ENCODE data around the gene CDH22.
A peak's percentile ranks its signal among the peaks of the same experiment; 100 is the strongest.

Gene CDH22

GRCh38 chr20:46188866-46189541 is 119.3 kb downstream of the CDH22 start:
- peak; percentile 21 for DNase-seq

- DNase-seq, result no peak
These were observed 122.1 kb downstream of the CDH22 start for GRCh38 chr20:46186210-46186609.

- DNase-seq, result no peak
These were observed 122.9 kb downstream of the CDH22 start for GRCh38 chr20:46185353-46185752.

- DNase-seq, result no peak
These were observed 124.5 kb downstream of the CDH22 start for GRCh38 chr20:46183768-46184167.

GRCh38 chr20:46182276-46183200 is 125.8 kb downstream of the CDH22 start:
- DNase-seq, result no peak

GRCh38 chr20:46179862-46180261 is 128.4 kb downstream of the CDH22 start:
- DNase-seq, result peak; percentile 52

GRCh38 chr20:46178891-46179290 is 129.4 kb downstream of the CDH22 start:
- DNase-seq, result no peak

GRCh38 chr20:46177768-46178167 is 130.5 kb downstream of the CDH22 start:
- DNase-seq, result no peak

GRCh38 chr20:46176739-46177378 is 131.4 kb downstream of the CDH22 start:
- peak; percentile 83 for DNase-seq

GRCh38 chr20:46175127-46175494 is 133.2 kb downstream of the CDH22 start:
- DNase-seq, result no peak

- DNase-seq, result no peak
These were observed 133.7 kb downstream of the CDH22 start for GRCh38 chr20:46174469-46175126.

GRCh38 chr20:46173652-46174468 is 134.4 kb downstream of the CDH22 start:
- DNase-seq, result no peak

- DNase-seq, result no peak
These were observed 135.2 kb downstream of the CDH22 start for GRCh38 chr20:46172961-46173536.

GRCh38 chr20:46172455-46172854 is 135.8 kb downstream of the CDH22 start:
- no peak for DNase-seq

- DNase-seq, result no peak
These were observed 136.4 kb downstream of the CDH22 start for GRCh38 chr20:46171909-46172308.

GRCh38 chr20:46171476-46171875 is 136.8 kb downstream of the CDH22 start:
- DNase-seq, result no peak

- no peak for DNase-seq
These were observed 138.8 kb downstream of the CDH22 start for GRCh38 chr20:46169245-46170171.

- no peak for DNase-seq
These were observed 139.9 kb downstream of the CDH22 start for GRCh38 chr20:46168438-46168837.

- DNase-seq, result no peak
These were observed 141.2 kb downstream of the CDH22 start for GRCh38 chr20:46167080-46167479.

- no peak for DNase-seq
These were observed 144.0 kb downstream of the CDH22 start for GRCh38 chr20:46164254-46164653.

- no peak for DNase-seq
These were observed 146.4 kb downstream of the CDH22 start for GRCh38 chr20:46161921-46162320.

All from NCI-H1105 treated with DMSO at 0.1 percent for 48 hours (cell line).